Natural killer cell (primary cell): Measurements from ENCODE around the gene PRICKLE2. TPM values are rescaled to one million over a fixed set of nuclear protein-coding genes. Genes with fewer than 3 reads are reported as not detected.

ENCODE experiments used
- ATAC-seq, 3 donors: fragments of 150-1000 bp in 2 of 3; fragments of 200-7000 bp in 1 of 3; cut with Tn5 transposase; 1 replicate in 1 of 3; 2 replicates in 2 of 3; pipeline ENCODE4 v1.10.0; 2021; ENCODE audit warnings: mild to moderate bottlenecking in 2 of 3, moderate library complexity in 2 of 3
- DNase-seq, 2 donors: peaks; one replicate each; pipeline versions ENCODE4 v3.0.0 to v3.0.0-alpha.2; 2013 to 2021; ENCODE audit warnings: mixed read lengths in 1 of 2
- H3K27ac ChIP-seq: one replicate; pipeline ENCODE4 v1.5.1; 2013; ENCODE audit warnings: mild to moderate bottlenecking, low read length
- H3K27me3 ChIP-seq: one replicate; pipeline ENCODE4 v1.6.1; 2013; ENCODE audit warnings: low read length; ENCODE audit not compliant: control insufficient read depth, insufficient read depth
- H3K36me3 ChIP-seq: one replicate; pipeline ENCODE4 v1.6.1; 2013; ENCODE audit warnings: low read length; ENCODE audit not compliant: control insufficient read depth, insufficient read depth
- H3K4me1 ChIP-seq: one replicate; pipeline ENCODE4 v1.6.1; 2013; ENCODE audit warnings: low read length; ENCODE audit not compliant: control insufficient read depth, insufficient read depth
- H3K4me3 ChIP-seq: one replicate; pipeline ENCODE4 v1.5.1; 2013; ENCODE audit warnings: low read length
- H3K9me3 ChIP-seq: one replicate; pipeline ENCODE4 v1.6.1; 2013; ENCODE audit warnings: low read length; ENCODE audit not compliant: control insufficient read depth, insufficient read depth
- H3K27ac Mint-ChIP-seq, 2 donors: one replicate each; pipeline ENCODE4 v1.8.0; 2022; ENCODE audit warnings: mild to moderate bottlenecking in 2 of 2, mixed read lengths in 2 of 2, moderate library complexity in 1 of 2
- H3K27me3 Mint-ChIP-seq, 2 donors: one replicate each; pipeline ENCODE4 v1.8.0; 2022; ENCODE audit warnings: low read depth in 2 of 2, mixed read lengths in 2 of 2
- H3K36me3 Mint-ChIP-seq: one replicate; pipeline ENCODE4 v1.8.0; 2022; ENCODE audit warnings: mixed read lengths
- H3K4me1 Mint-ChIP-seq, 2 donors: one replicate each; pipeline ENCODE4 v1.8.0; 2022; ENCODE audit warnings: mixed read lengths in 2 of 2
- H3K4me3 Mint-ChIP-seq: one replicate; pipeline ENCODE4 v1.8.0; 2022; ENCODE audit warnings: mild to moderate bottlenecking, moderate library complexity, mixed read lengths
- H3K9me3 Mint-ChIP-seq, 2 donors: one replicate each; pipeline ENCODE4 v1.8.0; 2022; ENCODE audit warnings: mixed read lengths in 2 of 2
- CTCF ChIP-seq: fragments of 200-600 bp; IDR thresholded peaks from one replicate; pipeline ENCODE4 v1.8.0; 2022; ENCODE audit warnings: antibody characterized with exemption
- WGBS: methylation state at CpG from one replicate; pipeline ENCODE4 v1.1.7; 2013; ENCODE audit warnings: missing lambda C conversion rate; ENCODE audit not compliant: insufficient coverage; 5-methylcytosine and 5-hydroxymethylcytosine counted together
- intact Hi-C: fragments of 100-400 bp; cut with micrococcal nuclease; formaldehyde crosslinking; loops from one replicate; pipeline ENCODE4 v1.14.2; 2022
- total RNA-seq, 4 donors: library from RNA; stranded (reverse); fragments of 120-200 nt in 1 of 4; gene quantifications; one replicate each; pipeline versions ENCODE4 v1.2.3 to v1.2.4, GENCODE V29; 2013 to 2022

The PRICKLE2 gene
- total RNA-seq, 3 donors from 2014 or later (not counting 1 experiment from before 2014, with no cell fraction given): 0.07 to 3.3 (median 1.8) TPM

DNA sequence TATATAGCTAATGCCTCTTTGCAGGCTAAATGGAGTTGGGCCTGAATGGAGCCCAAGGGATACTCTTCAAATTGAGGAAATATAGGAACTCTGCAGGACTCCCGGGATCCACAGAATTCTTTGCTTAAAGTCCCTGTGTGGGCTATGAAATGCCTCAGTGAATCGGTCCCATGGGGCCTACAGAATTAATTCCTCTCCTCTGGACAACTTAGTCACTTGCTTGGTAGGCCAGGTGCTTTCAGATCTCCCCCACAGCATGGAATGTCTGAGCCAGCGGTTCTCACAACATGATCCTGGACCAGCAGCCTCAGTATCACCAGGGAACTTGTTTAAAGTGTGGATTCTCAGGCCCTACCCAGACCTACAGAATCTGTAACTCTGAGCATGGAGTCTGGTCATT is 15.1 kb upstream of the PRICKLE2 start:
- no peak overlapping the region for H3K4me3 Mint-ChIP-seq
- Histone ChIP-seq H3K27ac (no peak overlapping the region), H3K36me3 (no peaks in the 10 kb centered on the region), H3K27me3 (no peaks in the 10 kb centered on the region), H3K9me3 (peaks cover 8% of the 10 kb centered on the region), H3K4me3 (no peak overlapping the region), H3K4me1 (no peaks in the 10 kb centered on the region)
- WGBS: 85% methylated on average over 3 of the region's 3 CpGs
- no peak for DNase-seq
- H3K27ac Mint-ChIP-seq: no peak overlapping the region
- H3K36me3 Mint-ChIP-seq: no peaks in the 10 kb centered on the region
- H3K9me3 Mint-ChIP-seq: peaks cover 7 to 11% of the 10 kb centered on the region in 2 donors
- TF ChIP-seq CTCF: no peak
- no peaks in the 10 kb centered on the region for H3K4me1 Mint-ChIP-seq
- intact Hi-C loops: no loop called here
- ATAC-seq: no peak
- no peaks in the 10 kb centered on the region for H3K27me3 Mint-ChIP-seq

DNA sequence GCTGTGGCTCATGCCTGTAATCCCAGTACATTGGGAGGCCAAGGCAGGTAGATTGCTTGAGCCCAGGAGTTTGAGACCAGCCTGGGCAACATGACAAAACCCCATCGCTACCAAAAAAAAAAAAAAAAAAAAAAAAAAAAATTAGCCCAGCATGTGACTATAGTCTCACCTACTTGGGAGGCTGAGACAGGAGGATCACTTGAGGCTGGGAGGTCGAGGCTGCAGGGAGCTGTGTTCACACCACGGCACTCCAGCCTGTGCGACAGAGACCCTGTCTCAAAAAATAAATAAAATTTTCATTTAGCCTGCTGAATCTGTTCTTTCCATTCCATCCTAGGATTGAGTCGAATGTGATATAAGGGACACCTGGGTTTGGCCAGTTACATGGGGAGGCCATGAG is 14.6 kb upstream of the PRICKLE2 start:
- 83% methylated on average over 4 of the region's 5 CpGs for WGBS
- Mint-ChIP-seq H3K36me3 (no peaks in the 10 kb centered on the region), H3K4me3 (no peak overlapping the region), H3K27ac (no peak overlapping the region), H3K27me3 (no peaks in the 10 kb centered on the region), H3K4me1 (no peaks in the 10 kb centered on the region), H3K9me3 (peaks cover 7 to 13% of the 10 kb centered on the region in 2 donors)
- no peak overlapping the region for H3K4me3 ChIP-seq
- no peaks in the 10 kb centered on the region for H3K4me1 ChIP-seq
- intact Hi-C loops: no loop called here
- no peak overlapping the region for H3K27ac ChIP-seq
- no peaks in the 10 kb centered on the region for H3K36me3 ChIP-seq
- DNase-seq (no peak), ATAC-seq (no peak)
- no peaks in the 10 kb centered on the region for H3K27me3 ChIP-seq
- peaks cover 8% of the 10 kb centered on the region for H3K9me3 ChIP-seq
- TF ChIP-seq CTCF: no peak

DNA sequence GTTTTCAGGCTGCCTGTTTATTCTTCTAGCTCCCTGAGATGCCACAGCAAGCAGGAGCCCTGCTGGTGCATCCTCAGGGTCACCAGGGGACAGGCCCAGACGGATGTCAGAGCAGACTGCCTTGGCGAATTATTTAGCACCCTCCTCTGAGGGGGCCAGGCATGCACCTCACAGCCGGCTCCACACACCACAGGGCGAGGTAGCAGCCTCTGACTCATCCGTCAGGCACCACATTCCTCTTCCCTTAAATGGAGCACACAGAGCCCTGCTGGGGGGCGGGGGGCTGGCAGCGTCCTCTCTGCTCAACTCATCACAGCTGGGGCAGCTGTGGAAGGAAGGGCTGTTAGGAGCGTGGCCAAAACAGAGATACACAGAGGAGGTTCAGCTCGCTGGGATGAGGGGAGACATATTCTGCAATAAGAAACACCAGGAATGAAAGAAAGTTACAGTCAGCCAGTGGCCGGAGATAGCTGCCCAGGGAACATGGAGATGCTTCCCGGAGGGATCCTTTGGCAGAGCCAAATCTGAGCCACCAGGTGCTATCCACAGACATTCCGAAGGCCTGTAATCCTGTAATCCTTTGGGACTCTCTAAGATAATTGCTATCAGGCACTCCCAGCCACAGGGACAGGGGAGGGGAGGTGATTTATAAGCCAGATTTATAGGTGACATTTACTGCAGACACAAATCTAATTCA is 13.9 kb upstream of the PRICKLE2 start:
- DNase-seq (no peak), ATAC-seq (no peak)
- no peak for TF ChIP-seq CTCF
- Histone ChIP-seq H3K36me3 (no peaks in the 10 kb centered on the region), H3K4me3 (no peak overlapping the region), H3K9me3 (peaks cover 8% of the 10 kb centered on the region), H3K27me3 (no peaks in the 10 kb centered on the region), H3K27ac (no peak overlapping the region), H3K4me1 (no peaks in the 10 kb centered on the region)
- no peaks in the 10 kb centered on the region for H3K36me3 Mint-ChIP-seq
- peaks cover 4 to 10% of the 10 kb centered on the region in 2 donors for H3K9me3 Mint-ChIP-seq
- WGBS: 85% methylated on average over 12 of the region's 12 CpGs
- intact Hi-C loops: no loop called here
- no peaks in the 10 kb centered on the region for H3K4me1 Mint-ChIP-seq
- H3K4me3 Mint-ChIP-seq: no peak overlapping the region
- H3K27ac Mint-ChIP-seq: no peak overlapping the region
- no peaks in the 10 kb centered on the region for H3K27me3 Mint-ChIP-seq

GRCh38 chr3:64237083-64237482 is 11.8 kb upstream of the PRICKLE2 start:
- H3K4me3 ChIP-seq: no peak overlapping the region
- no peaks in the 10 kb centered on the region for H3K4me1 ChIP-seq
- intact Hi-C loops: no loop called here
- Mint-ChIP-seq H3K4me3 (no peak overlapping the region), H3K27ac (no peak overlapping the region), H3K36me3 (no peaks in the 10 kb centered on the region), H3K27me3 (no peaks in the 10 kb centered on the region), H3K4me1 (no peaks in the 10 kb centered on the region), H3K9me3 (peaks cover 8 to 13% of the 10 kb centered on the region in 2 donors)
- H3K27me3 ChIP-seq: no peaks in the 10 kb centered on the region
- no peak for TF ChIP-seq CTCF
- ATAC-seq (no peak), DNase-seq (no peak)
- WGBS: 97% methylated on average over 7 of the region's 7 CpGs
- peaks cover 8% of the 10 kb centered on the region for H3K9me3 ChIP-seq
- H3K36me3 ChIP-seq: no peaks in the 10 kb centered on the region
- no peak overlapping the region for H3K27ac ChIP-seq
